GM23338 (cell line): ENCODE measurements around the gene EMID1. TPM values are rescaled to one million over a fixed set of nuclear protein-coding genes. Genes with fewer than 3 reads are reported as not detected.

ENCODE experiments used
- ATAC-seq: fragments of 200-7000 bp; cut with Tn5 transposase; 3 replicates; pipeline ENCODE4 v1.9.1; 2020
- DNase-seq: peaks from one replicate; pipeline ENCODE4 v3.0.0-alpha.2; 2015; ENCODE audit warnings: low spot score
- H2AFZ ChIP-seq: fragments of 200-600 bp; sonication (generic); 2 replicates; pipeline ENCODE4 v1.8.0; 2016; ENCODE audit warnings: antibody characterized with exemption, mild to moderate bottlenecking, moderate library complexity
- H3F3A ChIP-seq: fragments of 200-600 bp; sonication (generic); replicated peaks from 2 replicates; pipeline ENCODE4 v1.8.0; 2017; ENCODE audit warnings: antibody characterized with exemption, mixed run types, low read depth
- H3K27ac ChIP-seq: fragments of 200-600 bp; sonication (generic); 2 replicates; pipeline ENCODE4 v1.6.1; 2016; ENCODE audit warnings: low read depth
- H3K27me3 ChIP-seq: fragments of 200-600 bp; sonication (generic); 2 replicates; pipeline ENCODE4 v1.8.0; 2016; ENCODE audit warnings: mild to moderate bottlenecking, mixed run types, moderate library complexity; ENCODE audit not compliant: insufficient read depth
- H3K36me3 ChIP-seq: fragments of 200-600 bp; sonication (generic); 2 replicates; pipeline ENCODE4 v1.8.0; 2016; ENCODE audit warnings: mild to moderate bottlenecking; ENCODE audit not compliant: insufficient read depth
- H3K4me1 ChIP-seq: fragments of 200-600 bp; sonication (generic); 2 replicates; pipeline ENCODE4 v1.8.0; 2016; ENCODE audit warnings: mild to moderate bottlenecking, moderate library complexity; ENCODE audit not compliant: insufficient read depth
- H3K4me2 ChIP-seq: fragments of 200-600 bp; sonication (generic); 2 replicates; pipeline ENCODE4 v1.7.1; 2017; ENCODE audit warnings: mixed run types
- H3K4me3 ChIP-seq: fragments of 200-600 bp; sonication (generic); 2 replicates; pipeline ENCODE4 v1.6.1; 2016; ENCODE audit warnings: mixed run types
- H3K79me2 ChIP-seq: fragments of 200-600 bp; sonication (generic); replicated peaks from 2 replicates; pipeline ENCODE4 v1.8.0; 2017; ENCODE audit warnings: mild to moderate bottlenecking; ENCODE audit not compliant: insufficient read depth
- H3K9me2 ChIP-seq: fragments of 200-600 bp; sonication (generic); 2 replicates; pipeline ENCODE4 v1.8.0; 2017; ENCODE audit not compliant: insufficient read depth
- H4K20me1 ChIP-seq: fragments of 200-600 bp; sonication (generic); replicated peaks from 2 replicates; pipeline ENCODE4 v1.8.0; 2017; ENCODE audit warnings: mild to moderate bottlenecking; ENCODE audit not compliant: insufficient read depth
- H3K27ac Mint-ChIP-seq: 2 replicates; pipeline ENCODE4 v1.8.0; 2020; ENCODE audit warnings: inconsistent platforms, mild to moderate bottlenecking, moderate library complexity, mixed read lengths
- H3K27me3 Mint-ChIP-seq: 3 replicates; pipeline ENCODE4 v1.8.0; 2022; ENCODE audit warnings: low read depth, mild to moderate bottlenecking, moderate library complexity, mixed read lengths, inconsistent platforms; ENCODE audit not compliant: insufficient read depth, poor library complexity
- H3K36me3 Mint-ChIP-seq: 3 replicates; pipeline ENCODE4 v1.8.0; 2021; ENCODE audit warnings: low read depth, mild to moderate bottlenecking, inconsistent platforms, moderate library complexity, mixed read lengths
- H3K4me1 Mint-ChIP-seq: 3 replicates; pipeline ENCODE4 v1.8.0; 2020; ENCODE audit warnings: mild to moderate bottlenecking, inconsistent platforms, mixed read lengths
- H3K4me3 Mint-ChIP-seq: 3 replicates; pipeline ENCODE4 v1.8.0; 2021; ENCODE audit warnings: moderate library complexity, mild to moderate bottlenecking, inconsistent platforms, mixed read lengths
- H3K9me3 Mint-ChIP-seq: 3 replicates; pipeline ENCODE4 v1.8.0; 2020; ENCODE audit warnings: moderate library complexity, mild to moderate bottlenecking, inconsistent platforms, mixed read lengths
- CREB1 ChIP-seq: fragments of 250-450 bp; sonication (Bioruptor Pico); IDR thresholded peaks from 2 replicates; pipeline ENCODE4 v1.5.0; 2020; ENCODE audit warnings: low read depth, mild to moderate bottlenecking, moderate library complexity
- ETS1 ChIP-seq: IDR thresholded peaks from 2 replicates; pipeline ENCODE4 v1.6.1; 2016; ENCODE audit warnings: antibody characterized with exemption
- EZH2 ChIP-seq: fragments of 200-600 bp; sonication (generic); IDR thresholded peaks from one replicate; pipeline ENCODE4 v1.8.0; 2017; ENCODE audit warnings: antibody characterized with exemption, mild to moderate bottlenecking, low read depth; ENCODE audit not compliant: unreplicated experiment
- EZH2phosphoT487 ChIP-seq: fragments of 200-600 bp; sonication (generic); IDR thresholded peaks from one replicate; pipeline ENCODE4 v1.8.1; 2018; ENCODE audit warnings: antibody characterized with exemption; ENCODE audit not compliant: unreplicated experiment
- JUNB ChIP-seq: IDR thresholded peaks from one replicate; pipeline ENCODE4 v1.6.1; 2016; ENCODE audit warnings: antibody characterized with exemption; ENCODE audit not compliant: unreplicated experiment
- NANOG ChIP-seq: IDR thresholded peaks from 2 replicates; pipeline ENCODE4 v1.6.1; 2016; ENCODE audit warnings: antibody characterized with exemption, borderline replicate concordance
- POLR2AphosphoS5 ChIP-seq: IDR thresholded peaks from 2 replicates; pipeline ENCODE4 v1.6.1; 2016; ENCODE audit warnings: antibody characterized with exemption, low read depth
- STAT1 ChIP-seq: IDR thresholded peaks from one replicate; pipeline ENCODE4 v1.6.1; 2016; ENCODE audit warnings: antibody characterized with exemption; ENCODE audit not compliant: unreplicated experiment
- ZNF114 ChIP-seq: fragments of 250-450 bp; sonication (Bioruptor Pico); IDR thresholded peaks from 2 replicates; pipeline ENCODE4 v1.5.0; 2020; ENCODE audit warnings: mild to moderate bottlenecking, moderate library complexity
- ZNF331 ChIP-seq: fragments of 250-450 bp; sonication (Bioruptor Pico); IDR thresholded peaks from 2 replicates; pipeline ENCODE4 v1.5.0; 2020; ENCODE audit warnings: low read depth, mild to moderate bottlenecking, moderate library complexity
- polyA plus RNA-seq: library from polyadenylated mRNA; unstranded; fragments of >200 nt; fragmentation: Nextera tagmentation; extraction: Ambion mirVana; gene quantifications from 2 replicates; pipeline ENCODE4 v1.2.1, GENCODE V29; 2016
- total RNA-seq: library from RNA; depleted of rRNA; stranded (reverse); fragments of >200 nt; shearing (Covaris generic); gene quantifications from 2 replicates; pipeline ENCODE4 v1.2.3, GENCODE V29; 2014
- TF ChIP-seq, protein P1 (sequence below): IDR thresholded peaks from one replicate; pipeline ENCODE4 v1.6.1; 2018; ENCODE audit warnings: antibody characterized with exemption; ENCODE audit not compliant: unreplicated experiment
- TF ChIP-seq, protein P2 (sequence below): fragments of 250-450 bp; sonication (Bioruptor Pico); IDR thresholded peaks from 2 replicates; pipeline ENCODE4 v1.5.0; 2020; ENCODE audit warnings: mild to moderate bottlenecking, moderate library complexity
- TF ChIP-seq, protein P3 (sequence below), 2 experiments: fragments of 200-600 bp in 1 of 2; sonication (generic) in 1 of 2; conservative IDR thresholded peaks; 2 replicates each; pipeline versions ENCODE4 v1.5.1 to v1.6.1; 2016 to 2017; ENCODE audit warnings: antibody characterized with exemption in 2 of 2, low read depth in 2 of 2, mild to moderate bottlenecking in 2 of 2, moderate library complexity in 1 of 2

The EMID1 gene
- total and polyA plus RNA-seq, 2 experiments from 2014 or later = 3.0 to 13.4 TPM

- no peak overlapping the region for H3K4me2 ChIP-seq
- no peak overlapping the region for H3K27ac ChIP-seq
- no peak for TF ChIP-seq EZH2phosphoT487
- TF ChIP-seq STAT1 = no peak
- TF ChIP-seq ETS1 = no peak
- TF ChIP-seq, protein P1, sequence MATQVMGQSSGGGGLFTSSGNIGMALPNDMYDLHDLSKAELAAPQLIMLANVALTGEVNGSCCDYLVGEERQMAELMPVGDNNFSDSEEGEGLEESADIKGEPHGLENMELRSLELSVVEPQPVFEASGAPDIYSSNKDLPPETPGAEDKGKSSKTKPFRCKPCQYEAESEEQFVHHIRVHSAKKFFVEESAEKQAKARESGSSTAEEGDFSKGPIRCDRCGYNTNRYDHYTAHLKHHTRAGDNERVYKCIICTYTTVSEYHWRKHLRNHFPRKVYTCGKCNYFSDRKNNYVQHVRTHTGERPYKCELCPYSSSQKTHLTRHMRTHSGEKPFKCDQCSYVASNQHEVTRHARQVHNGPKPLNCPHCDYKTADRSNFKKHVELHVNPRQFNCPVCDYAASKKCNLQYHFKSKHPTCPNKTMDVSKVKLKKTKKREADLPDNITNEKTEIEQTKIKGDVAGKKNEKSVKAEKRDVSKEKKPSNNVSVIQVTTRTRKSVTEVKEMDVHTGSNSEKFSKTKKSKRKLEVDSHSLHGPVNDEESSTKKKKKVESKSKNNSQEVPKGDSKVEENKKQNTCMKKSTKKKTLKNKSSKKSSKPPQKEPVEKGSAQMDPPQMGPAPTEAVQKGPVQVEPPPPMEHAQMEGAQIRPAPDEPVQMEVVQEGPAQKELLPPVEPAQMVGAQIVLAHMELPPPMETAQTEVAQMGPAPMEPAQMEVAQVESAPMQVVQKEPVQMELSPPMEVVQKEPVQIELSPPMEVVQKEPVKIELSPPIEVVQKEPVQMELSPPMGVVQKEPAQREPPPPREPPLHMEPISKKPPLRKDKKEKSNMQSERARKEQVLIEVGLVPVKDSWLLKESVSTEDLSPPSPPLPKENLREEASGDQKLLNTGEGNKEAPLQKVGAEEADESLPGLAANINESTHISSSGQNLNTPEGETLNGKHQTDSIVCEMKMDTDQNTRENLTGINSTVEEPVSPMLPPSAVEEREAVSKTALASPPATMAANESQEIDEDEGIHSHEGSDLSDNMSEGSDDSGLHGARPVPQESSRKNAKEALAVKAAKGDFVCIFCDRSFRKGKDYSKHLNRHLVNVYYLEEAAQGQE = no peak
- TF ChIP-seq CREB1 (CRISPR knock-in tag) = no peak
- TF ChIP-seq, protein P2, sequence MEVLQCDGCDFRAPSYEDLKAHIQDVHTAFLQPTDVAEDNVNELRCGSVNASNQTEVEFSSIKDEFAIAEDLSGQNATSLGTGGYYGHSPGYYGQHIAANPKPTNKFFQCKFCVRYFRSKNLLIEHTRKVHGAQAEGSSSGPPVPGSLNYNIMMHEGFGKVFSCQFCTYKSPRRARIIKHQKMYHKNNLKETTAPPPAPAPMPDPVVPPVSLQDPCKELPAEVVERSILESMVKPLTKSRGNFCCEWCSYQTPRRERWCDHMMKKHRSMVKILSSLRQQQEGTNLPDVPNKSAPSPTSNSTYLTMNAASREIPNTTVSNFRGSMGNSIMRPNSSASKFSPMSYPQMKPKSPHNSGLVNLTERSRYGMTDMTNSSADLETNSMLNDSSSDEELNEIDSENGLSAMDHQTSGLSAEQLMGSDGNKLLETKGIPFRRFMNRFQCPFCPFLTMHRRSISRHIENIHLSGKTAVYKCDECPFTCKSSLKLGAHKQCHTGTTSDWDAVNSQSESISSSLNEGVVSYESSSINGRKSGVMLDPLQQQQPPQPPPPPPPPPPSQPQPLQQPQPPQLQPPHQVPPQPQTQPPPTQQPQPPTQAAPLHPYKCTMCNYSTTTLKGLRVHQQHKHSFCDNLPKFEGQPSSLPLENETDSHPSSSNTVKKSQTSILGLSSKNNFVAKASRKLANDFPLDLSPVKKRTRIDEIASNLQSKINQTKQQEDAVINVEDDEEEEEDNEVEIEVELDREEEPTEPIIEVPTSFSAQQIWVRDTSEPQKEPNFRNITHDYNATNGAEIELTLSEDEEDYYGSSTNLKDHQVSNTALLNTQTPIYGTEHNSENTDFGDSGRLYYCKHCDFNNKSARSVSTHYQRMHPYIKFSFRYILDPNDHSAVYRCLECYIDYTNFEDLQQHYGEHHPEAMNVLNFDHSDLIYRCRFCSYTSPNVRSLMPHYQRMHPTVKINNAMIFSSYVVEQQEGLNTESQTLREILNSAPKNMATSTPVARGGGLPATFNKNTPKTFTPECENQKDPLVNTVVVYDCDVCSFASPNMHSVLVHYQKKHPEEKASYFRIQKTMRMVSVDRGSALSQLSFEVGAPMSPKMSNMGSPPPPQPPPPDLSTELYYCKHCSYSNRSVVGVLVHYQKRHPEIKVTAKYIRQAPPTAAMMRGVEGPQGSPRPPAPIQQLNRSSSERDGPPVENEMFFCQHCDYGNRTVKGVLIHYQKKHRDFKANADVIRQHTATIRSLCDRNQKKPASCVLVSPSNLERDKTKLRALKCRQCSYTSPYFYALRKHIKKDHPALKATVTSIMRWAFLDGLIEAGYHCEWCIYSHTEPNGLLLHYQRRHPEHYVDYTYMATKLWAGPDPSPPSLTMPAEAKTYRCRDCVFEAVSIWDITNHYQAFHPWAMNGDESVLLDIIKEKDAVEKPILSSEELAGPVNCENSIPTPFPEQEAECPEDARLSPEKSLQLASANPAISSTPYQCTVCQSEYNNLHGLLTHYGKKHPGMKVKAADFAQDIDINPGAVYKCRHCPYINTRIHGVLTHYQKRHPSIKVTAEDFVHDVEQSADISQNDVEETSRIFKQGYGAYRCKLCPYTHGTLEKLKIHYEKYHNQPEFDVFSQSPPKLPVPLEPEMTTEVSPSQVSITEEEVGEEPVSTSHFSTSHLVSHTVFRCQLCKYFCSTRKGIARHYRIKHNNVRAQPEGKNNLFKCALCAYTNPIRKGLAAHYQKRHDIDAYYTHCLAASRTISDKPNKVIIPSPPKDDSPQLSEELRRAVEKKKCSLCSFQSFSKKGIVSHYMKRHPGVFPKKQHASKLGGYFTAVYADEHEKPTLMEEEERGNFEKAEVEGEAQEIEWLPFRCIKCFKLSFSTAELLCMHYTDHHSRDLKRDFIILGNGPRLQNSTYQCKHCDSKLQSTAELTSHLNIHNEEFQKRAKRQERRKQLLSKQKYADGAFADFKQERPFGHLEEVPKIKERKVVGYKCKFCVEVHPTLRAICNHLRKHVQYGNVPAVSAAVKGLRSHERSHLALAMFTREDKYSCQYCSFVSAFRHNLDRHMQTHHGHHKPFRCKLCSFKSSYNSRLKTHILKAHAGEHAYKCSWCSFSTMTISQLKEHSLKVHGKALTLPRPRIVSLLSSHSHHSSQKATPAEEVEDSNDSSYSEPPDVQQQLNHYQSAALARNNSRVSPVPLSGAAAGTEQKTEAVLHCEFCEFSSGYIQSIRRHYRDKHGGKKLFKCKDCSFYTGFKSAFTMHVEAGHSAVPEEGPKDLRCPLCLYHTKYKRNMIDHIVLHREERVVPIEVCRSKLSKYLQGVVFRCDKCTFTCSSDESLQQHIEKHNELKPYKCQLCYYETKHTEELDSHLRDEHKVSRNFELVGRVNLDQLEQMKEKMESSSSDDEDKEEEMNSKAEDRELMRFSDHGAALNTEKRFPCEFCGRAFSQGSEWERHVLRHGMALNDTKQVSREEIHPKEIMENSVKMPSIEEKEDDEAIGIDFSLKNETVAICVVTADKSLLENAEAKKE (CRISPR knock-in tag) = no peak
- no peak for TF ChIP-seq POLR2AphosphoS5
- no peak for TF ChIP-seq NANOG
- TF ChIP-seq, protein P3, sequence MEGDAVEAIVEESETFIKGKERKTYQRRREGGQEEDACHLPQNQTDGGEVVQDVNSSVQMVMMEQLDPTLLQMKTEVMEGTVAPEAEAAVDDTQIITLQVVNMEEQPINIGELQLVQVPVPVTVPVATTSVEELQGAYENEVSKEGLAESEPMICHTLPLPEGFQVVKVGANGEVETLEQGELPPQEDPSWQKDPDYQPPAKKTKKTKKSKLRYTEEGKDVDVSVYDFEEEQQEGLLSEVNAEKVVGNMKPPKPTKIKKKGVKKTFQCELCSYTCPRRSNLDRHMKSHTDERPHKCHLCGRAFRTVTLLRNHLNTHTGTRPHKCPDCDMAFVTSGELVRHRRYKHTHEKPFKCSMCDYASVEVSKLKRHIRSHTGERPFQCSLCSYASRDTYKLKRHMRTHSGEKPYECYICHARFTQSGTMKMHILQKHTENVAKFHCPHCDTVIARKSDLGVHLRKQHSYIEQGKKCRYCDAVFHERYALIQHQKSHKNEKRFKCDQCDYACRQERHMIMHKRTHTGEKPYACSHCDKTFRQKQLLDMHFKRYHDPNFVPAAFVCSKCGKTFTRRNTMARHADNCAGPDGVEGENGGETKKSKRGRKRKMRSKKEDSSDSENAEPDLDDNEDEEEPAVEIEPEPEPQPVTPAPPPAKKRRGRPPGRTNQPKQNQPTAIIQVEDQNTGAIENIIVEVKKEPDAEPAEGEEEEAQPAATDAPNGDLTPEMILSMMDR (conservative IDR thresholded peaks at IDR 0.05; ENCODE audit: low read depth in 2 of 2) = no peak
- no peak for TF ChIP-seq ZNF114 (CRISPR knock-in tag)
- TF ChIP-seq ZNF331 (CRISPR knock-in tag) = no peak
- TF ChIP-seq JUNB = no peak
- TF ChIP-seq EZH2 = no peak
- H3K4me3 Mint-ChIP-seq = no peak overlapping the region
- no peak for ATAC-seq
- 0 out of 2 replicates have a peak, but pooled peaks cover 5% of the 10 kb centered on the region for H3K4me1 ChIP-seq
- H3K9me3 Mint-ChIP-seq = peaks cover 5% of the 10 kb centered on the region; the same call in 2 of the 3 replicates
- H3K4me1 Mint-ChIP-seq = peaks cover 10% of the 10 kb centered on the region
- H3K27me3 ChIP-seq = no peaks in the 10 kb centered on the region
- H3K9me2 ChIP-seq = no peaks in the 10 kb centered on the region
- H3K27ac Mint-ChIP-seq = no peak overlapping the region
- DNase-seq = no peak
- no peak overlapping the region for H3K4me3 ChIP-seq
- H3K36me3 Mint-ChIP-seq = peaks cover 3% of the 10 kb centered on the region; the same call in 2 of the 3 replicates
- H4K20me1 ChIP-seq = no peaks in the 10 kb centered on the region
- H2AFZ ChIP-seq = no peak overlapping the region
- no peaks in the 10 kb centered on the region for H3K79me2 ChIP-seq
- peaks cover 15% of the 10 kb centered on the region for H3K27me3 Mint-ChIP-seq
- no peaks in the 10 kb centered on the region for H3K36me3 ChIP-seq
- H3F3A ChIP-seq = 0 out of 2 replicates have a peak, but pooled peaks cover 5% of the 10 kb centered on the region
Measured at GRCh38 chr22:29198240-29198639, 7.5 kb upstream of the EMID1 start.
